ENCODE data around the gene DTX3.

- no peak for TF ChIP-seq POLR2AphosphoS5 (IDR thresholded peaks at IDR 0.05)
- TF ChIP-seq, protein P1, sequence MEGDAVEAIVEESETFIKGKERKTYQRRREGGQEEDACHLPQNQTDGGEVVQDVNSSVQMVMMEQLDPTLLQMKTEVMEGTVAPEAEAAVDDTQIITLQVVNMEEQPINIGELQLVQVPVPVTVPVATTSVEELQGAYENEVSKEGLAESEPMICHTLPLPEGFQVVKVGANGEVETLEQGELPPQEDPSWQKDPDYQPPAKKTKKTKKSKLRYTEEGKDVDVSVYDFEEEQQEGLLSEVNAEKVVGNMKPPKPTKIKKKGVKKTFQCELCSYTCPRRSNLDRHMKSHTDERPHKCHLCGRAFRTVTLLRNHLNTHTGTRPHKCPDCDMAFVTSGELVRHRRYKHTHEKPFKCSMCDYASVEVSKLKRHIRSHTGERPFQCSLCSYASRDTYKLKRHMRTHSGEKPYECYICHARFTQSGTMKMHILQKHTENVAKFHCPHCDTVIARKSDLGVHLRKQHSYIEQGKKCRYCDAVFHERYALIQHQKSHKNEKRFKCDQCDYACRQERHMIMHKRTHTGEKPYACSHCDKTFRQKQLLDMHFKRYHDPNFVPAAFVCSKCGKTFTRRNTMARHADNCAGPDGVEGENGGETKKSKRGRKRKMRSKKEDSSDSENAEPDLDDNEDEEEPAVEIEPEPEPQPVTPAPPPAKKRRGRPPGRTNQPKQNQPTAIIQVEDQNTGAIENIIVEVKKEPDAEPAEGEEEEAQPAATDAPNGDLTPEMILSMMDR (IDR thresholded peaks at IDR 0.05) = no peak
Observed at GRCh38 chr12:57626921-57627445, 22.4 kb downstream of the DTX3 start.
